ENCODE measurements around the gene HS3ST4.

DNA sequence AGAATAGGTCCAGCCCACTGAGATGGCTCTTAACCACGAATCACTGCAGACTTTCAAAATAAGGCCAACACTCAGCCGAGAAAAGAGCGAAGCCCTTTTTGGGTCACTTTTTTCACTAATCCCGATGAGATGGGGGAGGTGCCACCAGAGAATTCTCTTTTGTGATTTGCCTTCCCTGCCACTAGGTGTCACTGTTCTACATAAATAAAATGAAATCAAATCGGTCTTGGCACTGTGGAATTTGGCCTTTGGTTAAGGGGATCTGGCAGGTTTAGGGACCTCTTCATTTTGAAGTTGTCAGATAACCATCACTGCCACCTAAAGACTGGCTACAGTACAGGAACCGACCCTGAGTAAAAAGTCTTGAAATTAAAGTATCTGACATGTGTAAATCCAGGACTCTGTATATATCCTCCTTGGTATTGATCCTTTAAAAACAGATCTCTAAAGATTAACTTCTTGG, 147.0 kb downstream of the HS3ST4 start:
- TF ChIP-seq, protein P1, sequence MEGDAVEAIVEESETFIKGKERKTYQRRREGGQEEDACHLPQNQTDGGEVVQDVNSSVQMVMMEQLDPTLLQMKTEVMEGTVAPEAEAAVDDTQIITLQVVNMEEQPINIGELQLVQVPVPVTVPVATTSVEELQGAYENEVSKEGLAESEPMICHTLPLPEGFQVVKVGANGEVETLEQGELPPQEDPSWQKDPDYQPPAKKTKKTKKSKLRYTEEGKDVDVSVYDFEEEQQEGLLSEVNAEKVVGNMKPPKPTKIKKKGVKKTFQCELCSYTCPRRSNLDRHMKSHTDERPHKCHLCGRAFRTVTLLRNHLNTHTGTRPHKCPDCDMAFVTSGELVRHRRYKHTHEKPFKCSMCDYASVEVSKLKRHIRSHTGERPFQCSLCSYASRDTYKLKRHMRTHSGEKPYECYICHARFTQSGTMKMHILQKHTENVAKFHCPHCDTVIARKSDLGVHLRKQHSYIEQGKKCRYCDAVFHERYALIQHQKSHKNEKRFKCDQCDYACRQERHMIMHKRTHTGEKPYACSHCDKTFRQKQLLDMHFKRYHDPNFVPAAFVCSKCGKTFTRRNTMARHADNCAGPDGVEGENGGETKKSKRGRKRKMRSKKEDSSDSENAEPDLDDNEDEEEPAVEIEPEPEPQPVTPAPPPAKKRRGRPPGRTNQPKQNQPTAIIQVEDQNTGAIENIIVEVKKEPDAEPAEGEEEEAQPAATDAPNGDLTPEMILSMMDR (IDR thresholded peaks at IDR 0.05; ENCODE audit: low read depth, low read length), result peak; percentile 82
- no peak for TF ChIP-seq EZH2phosphoT487 (IDR thresholded peaks at IDR 0.05; ENCODE audit: low read depth)
